Caco-2 (cell line): ENCODE measurements around the gene SMPX. TPM values are rescaled to one million over a fixed set of nuclear protein-coding genes. Genes with fewer than 3 reads are reported as not detected.

Source experiments
- BruUV-seq: library from RNA; stranded (reverse); fragments of 400-500 nt; replicated peaks from 2 replicates; lab custom pipeline; 2021; lab: Mats Ljungman, UMichigan
- CTCF ChIA-PET: fragments of 300-600 bp; sonication (Branson Sonifier 250); formaldehyde crosslinking; loops from one replicate; lab custom pipeline; 2022; ENCODE audit warnings: antibody characterized with exemption; lab: Charles Lee
- POLR2A ChIA-PET: fragments of 300-600 bp; sonication (Branson Sonifier 250); formaldehyde crosslinking; loops from one replicate; lab custom pipeline; 2022; ENCODE audit warnings: antibody characterized with exemption; lab: Charles Lee
- DNase-seq, 2 experiments: peaks; one replicate each; pipeline versions ENCODE4 v3.0.0 to v3.0.0-alpha.2; 2020 to 2022
- H3K27me3 ChIP-seq: replicated peaks from 2 replicates; pipeline ENCODE4 v1.6.0; 2011; ENCODE audit warnings: low read length; ENCODE audit not compliant: control insufficient read depth, insufficient read depth
- H3K36me3 ChIP-seq: 2 replicates; pipeline ENCODE4 v1.5.1; 2011; ENCODE audit warnings: low read length; ENCODE audit not compliant: control insufficient read depth, insufficient read depth
- H3K4me1 ChIP-seq: fragments of 250-450 bp; sonication (Bioruptor Pico); 2 replicates; pipeline ENCODE4 v1.5.1; 2020; ENCODE audit warnings: mild to moderate bottlenecking
- H3K4me3 ChIP-seq: 2 replicates; pipeline ENCODE4 v1.5.1; 2011; ENCODE audit warnings: low read depth, mild to moderate bottlenecking, control low read depth, low read length
- H3K9me3 ChIP-seq: fragments of 250-450 bp; sonication (Bioruptor Pico); 2 replicates; pipeline ENCODE4 v1.5.1; 2020; ENCODE audit warnings: mild to moderate bottlenecking, moderate library complexity
- H3K27ac Mint-ChIP-seq: one replicate; pipeline ENCODE4 v1.8.0; 2022; ENCODE audit warnings: mixed read lengths; ENCODE audit not compliant: unreplicated experiment
- H3K27me3 Mint-ChIP-seq: one replicate; pipeline ENCODE4 v1.8.0; 2022; ENCODE audit warnings: mixed read lengths; ENCODE audit not compliant: insufficient read depth, unreplicated experiment
- H3K36me3 Mint-ChIP-seq: one replicate; pipeline ENCODE4 v1.8.0; 2022; ENCODE audit warnings: mild to moderate bottlenecking, mixed read lengths; ENCODE audit not compliant: insufficient read depth, unreplicated experiment
- H3K4me1 Mint-ChIP-seq: one replicate; pipeline ENCODE4 v1.8.0; 2022; ENCODE audit warnings: low read depth, mixed read lengths; ENCODE audit not compliant: unreplicated experiment
- H3K4me3 Mint-ChIP-seq: one replicate; pipeline ENCODE4 v1.8.0; 2022; ENCODE audit warnings: mild to moderate bottlenecking, moderate library complexity, mixed read lengths; ENCODE audit not compliant: unreplicated experiment
- H3K9me3 Mint-ChIP-seq: one replicate; pipeline ENCODE4 v1.8.0; 2022; ENCODE audit warnings: mixed read lengths; ENCODE audit not compliant: unreplicated experiment
- CTCF ChIP-seq, 2 experiments: fragments of 200-600 bp in 1 of 2; IDR thresholded peaks; 1 replicate in 1 of 2; 2 replicates in 1 of 2; pipeline versions ENCODE4 v1.5.1 to v1.8.0; 2011 to 2022; ENCODE audit warnings: antibody characterized with exemption in 1 of 2, control low read depth in 1 of 2, inconsistent platforms in 1 of 2, low read depth in 1 of 2, low read length in 1 of 2, mild to moderate bottlenecking in 1 of 2, moderate library complexity in 1 of 2; ENCODE audit not compliant: insufficient read depth in 1 of 2, severe bottlenecking in 1 of 2, unreplicated experiment in 1 of 2
- intact Hi-C: fragments of 100-400 bp; cut with micrococcal nuclease; formaldehyde crosslinking; loops from one replicate; pipeline ENCODE4 v1.10.0; 2022; ENCODE audit not compliant: unreplicated experiment
- total RNA-seq: library from RNA; stranded (reverse); gene quantifications from 2 replicates; pipeline ENCODE4 v1.2.3, GENCODE V29; 2022

The SMPX gene
- total RNA-seq, 1 experiment from 2014 or later, result 2.9 TPM

GRCh38 chrX:21702725-21703124 lies 55.2 kb downstream of the SMPX start:
- intact Hi-C loops, result no loop called here
- DNase-seq, result no peak
- CTCF ChIA-PET, result no interaction called here
- no peak for TF ChIP-seq CTCF (IDR thresholded peaks at IDR 0.05; ENCODE audit: insufficient read depth in 1 of 2, low read depth in 1 of 2, low read length in 1 of 2, severe bottlenecking in 1 of 2, unreplicated experiment in 1 of 2)
- no peaks in the 10 kb centered on the region for H3K36me3 ChIP-seq
- no peaks in the 10 kb centered on the region for H3K27me3 ChIP-seq
- no peaks in the 10 kb centered on the region for H3K9me3 Mint-ChIP-seq
- H3K27me3 Mint-ChIP-seq, result no peaks in the 10 kb centered on the region
- no peak overlapping the region for H3K4me3 ChIP-seq
- H3K36me3 Mint-ChIP-seq, result no peaks in the 10 kb centered on the region
- peaks cover 8% of the 10 kb centered on the region for H3K4me1 Mint-ChIP-seq
- POLR2A ChIA-PET, result no interaction called here
- H3K4me3 Mint-ChIP-seq, result no peak overlapping the region
- H3K27ac Mint-ChIP-seq, result no peak overlapping the region
- BruUV-seq, result no TSS peak
- no peaks in the 10 kb centered on the region; the same call in 1 of the 2 replicates for H3K9me3 ChIP-seq
- H3K4me1 ChIP-seq, result peaks cover 23% of the 10 kb centered on the region

GRCh38 chrX:21700967-21701366 lies 56.9 kb downstream of the SMPX start:
- Histone ChIP-seq H3K36me3 (no peaks in the 10 kb centered on the region), H3K27me3 (no peaks in the 10 kb centered on the region), H3K4me3 (no peak overlapping the region), H3K4me1 (peaks cover 21% of the 10 kb centered on the region), H3K9me3 (no peaks in the 10 kb centered on the region)
- ChIA-PET CTCF (no interaction called here), POLR2A (no interaction called here)
- no peaks in the 10 kb centered on the region for H3K27me3 Mint-ChIP-seq
- H3K9me3 Mint-ChIP-seq, result no peaks in the 10 kb centered on the region
- intact Hi-C loops, result no loop called here
- H3K36me3 Mint-ChIP-seq, result no peaks in the 10 kb centered on the region
- no peak overlapping the region for H3K27ac Mint-ChIP-seq
- DNase-seq, result no peak
- no peak for TF ChIP-seq CTCF (IDR thresholded peaks at IDR 0.05; ENCODE audit: insufficient read depth in 1 of 2, low read depth in 1 of 2, low read length in 1 of 2, severe bottlenecking in 1 of 2, unreplicated experiment in 1 of 2)
- no TSS peak for BruUV-seq
- peaks cover 8% of the 10 kb centered on the region for H3K4me1 Mint-ChIP-seq
- no peak overlapping the region for H3K4me3 Mint-ChIP-seq

GRCh38 chrX:21700275-21700674 lies 57.6 kb downstream of the SMPX start:
- TF ChIP-seq CTCF (IDR thresholded peaks at IDR 0.05; ENCODE audit: insufficient read depth in 1 of 2, low read depth in 1 of 2, low read length in 1 of 2, severe bottlenecking in 1 of 2, unreplicated experiment in 1 of 2), result no peak
- ChIA-PET POLR2A (no interaction called here), CTCF (no interaction called here)
- no peak overlapping the region for H3K4me3 ChIP-seq
- H3K36me3 ChIP-seq, result no peaks in the 10 kb centered on the region
- no peaks in the 10 kb centered on the region for H3K27me3 ChIP-seq
- intact Hi-C loops, result no loop called here
- H3K27ac Mint-ChIP-seq, result no peak overlapping the region
- no peaks in the 10 kb centered on the region for H3K27me3 Mint-ChIP-seq
- BruUV-seq, result no TSS peak
- no peaks in the 10 kb centered on the region for H3K36me3 Mint-ChIP-seq
- no peaks in the 10 kb centered on the region for H3K9me3 ChIP-seq
- no peak for DNase-seq
- no peaks in the 10 kb centered on the region for H3K9me3 Mint-ChIP-seq
- no peak overlapping the region for H3K4me3 Mint-ChIP-seq
- H3K4me1 Mint-ChIP-seq, result peaks cover 3% of the 10 kb centered on the region
- peaks cover 15% of the 10 kb centered on the region for H3K4me1 ChIP-seq
